ENCODE measurements around the gene BSN.

BSN gene

DNA sequence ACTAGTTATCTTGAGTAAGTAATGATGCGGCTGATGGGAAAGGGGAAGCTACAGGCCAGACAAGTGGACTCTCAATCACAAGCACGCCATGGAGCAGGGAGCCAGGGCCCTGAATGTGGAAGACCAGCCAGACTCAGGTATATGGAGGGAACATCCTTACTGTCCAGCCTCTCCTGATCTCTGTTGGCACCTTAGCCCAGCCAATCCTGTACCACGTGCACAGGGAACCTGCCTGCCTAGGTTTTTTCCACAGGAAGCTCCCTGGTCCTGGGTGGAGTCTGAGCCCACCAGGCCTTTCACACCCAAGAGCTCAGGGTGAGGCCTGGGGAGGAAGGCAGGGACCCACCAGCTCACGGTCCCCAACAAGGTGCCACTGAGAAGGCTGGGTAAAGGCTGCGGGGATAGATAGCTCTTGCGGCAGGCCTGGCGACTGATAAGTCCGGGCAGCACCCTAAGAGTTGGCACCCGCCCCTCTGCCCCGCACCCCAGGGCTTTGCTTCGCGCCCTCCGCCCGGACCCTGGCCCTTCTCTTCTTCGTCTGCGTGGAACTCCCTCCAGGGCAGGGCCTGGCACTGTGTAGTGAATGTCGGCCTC is 118.9 kb downstream of the BSN start:
- H3K4me3 ChIP-seq (replicated peaks; ENCODE audit: low read depth, low read length), result peak overlapping the region; percentile 83
- no peak for DNase-seq (ENCODE audit: extremely low read depth, low read depth)
- TF ChIP-seq, protein P1, sequence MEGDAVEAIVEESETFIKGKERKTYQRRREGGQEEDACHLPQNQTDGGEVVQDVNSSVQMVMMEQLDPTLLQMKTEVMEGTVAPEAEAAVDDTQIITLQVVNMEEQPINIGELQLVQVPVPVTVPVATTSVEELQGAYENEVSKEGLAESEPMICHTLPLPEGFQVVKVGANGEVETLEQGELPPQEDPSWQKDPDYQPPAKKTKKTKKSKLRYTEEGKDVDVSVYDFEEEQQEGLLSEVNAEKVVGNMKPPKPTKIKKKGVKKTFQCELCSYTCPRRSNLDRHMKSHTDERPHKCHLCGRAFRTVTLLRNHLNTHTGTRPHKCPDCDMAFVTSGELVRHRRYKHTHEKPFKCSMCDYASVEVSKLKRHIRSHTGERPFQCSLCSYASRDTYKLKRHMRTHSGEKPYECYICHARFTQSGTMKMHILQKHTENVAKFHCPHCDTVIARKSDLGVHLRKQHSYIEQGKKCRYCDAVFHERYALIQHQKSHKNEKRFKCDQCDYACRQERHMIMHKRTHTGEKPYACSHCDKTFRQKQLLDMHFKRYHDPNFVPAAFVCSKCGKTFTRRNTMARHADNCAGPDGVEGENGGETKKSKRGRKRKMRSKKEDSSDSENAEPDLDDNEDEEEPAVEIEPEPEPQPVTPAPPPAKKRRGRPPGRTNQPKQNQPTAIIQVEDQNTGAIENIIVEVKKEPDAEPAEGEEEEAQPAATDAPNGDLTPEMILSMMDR (IDR thresholded peaks at IDR 0.05; ENCODE audit: low read depth, low read length, missing control alignments), result no peak

DNA sequence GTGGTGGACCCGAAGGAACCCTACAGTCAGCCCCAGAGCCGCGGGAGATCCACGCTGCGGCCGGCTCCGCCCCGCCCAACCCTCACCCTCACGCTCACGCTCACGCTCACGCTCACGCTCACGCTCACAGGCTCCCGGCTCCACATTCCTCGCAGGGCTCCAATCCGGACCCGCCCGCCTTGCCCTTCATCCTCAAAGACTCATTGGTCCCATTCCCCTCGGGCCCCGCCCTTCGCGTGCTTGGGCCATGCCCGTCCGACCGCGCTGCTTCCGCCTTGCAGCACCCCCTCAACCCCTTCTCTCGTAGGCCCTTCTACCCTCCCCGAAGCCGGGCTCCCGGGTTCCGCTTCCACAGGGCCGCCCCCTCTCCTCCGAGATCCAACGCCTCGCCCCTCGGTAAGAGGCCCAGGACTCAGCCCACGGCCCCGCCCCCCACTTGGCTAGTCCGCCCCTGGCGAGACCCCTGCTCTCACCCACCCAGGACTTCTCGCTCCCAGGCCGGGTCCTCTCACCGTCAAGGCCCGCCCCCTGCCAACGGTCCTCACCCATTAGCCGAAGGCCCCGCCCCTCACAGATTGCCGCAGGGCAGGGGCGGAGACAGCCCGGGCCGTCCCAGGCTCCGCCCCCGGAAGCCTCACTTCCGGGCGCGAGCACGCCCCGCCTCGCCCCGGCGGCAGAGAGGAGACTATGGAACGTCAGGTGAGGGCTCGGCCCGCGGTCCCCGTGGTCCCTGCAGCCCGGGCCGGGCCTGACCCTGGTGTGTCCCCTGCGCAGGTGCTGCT is 119.6 kb downstream of the BSN start, which contains the start of gene APEH:
TSS of gene APEH (plus strand) at position 637 of the 782 bp plus-strand sequence. CDS start at position 688, 51 bp downstream.
- H3K4me3 ChIP-seq (replicated peaks; ENCODE audit: low read depth, low read length), result peak within 1 kb of the TSS; percentile 83
- peak; percentile 92 for DNase-seq (ENCODE audit: extremely low read depth, low read depth)
- TF ChIP-seq, protein P1 (IDR thresholded peaks at IDR 0.05; ENCODE audit: low read depth, low read length, missing control alignments), result no peak

DNA sequence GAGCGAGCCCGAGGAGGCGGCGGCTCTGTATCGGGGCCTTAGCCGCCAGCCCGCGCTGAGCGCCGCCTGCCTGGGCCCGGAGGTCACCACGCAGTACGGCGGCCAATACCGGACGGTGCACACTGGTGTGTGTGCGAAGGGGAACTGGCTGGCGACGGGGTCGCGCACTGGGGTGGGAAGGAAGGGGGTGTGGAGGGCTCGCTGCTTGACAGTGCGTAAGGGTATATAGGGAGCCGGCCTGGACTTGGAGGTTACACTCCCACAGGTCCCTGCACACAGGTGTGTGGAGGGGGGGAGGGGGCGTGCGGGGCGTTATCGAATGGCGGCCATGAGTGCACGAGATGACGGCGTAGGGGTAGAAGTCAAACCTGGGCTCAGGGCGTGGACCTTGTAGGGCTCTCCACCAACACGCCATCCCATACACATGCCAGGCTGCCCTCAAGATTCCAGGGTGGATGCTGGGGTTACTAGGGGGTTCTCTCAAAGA is 120.3 kb downstream of the BSN start:
- DNase-seq (ENCODE audit: extremely low read depth, low read depth), result no peak
- TF ChIP-seq, protein P1 (IDR thresholded peaks at IDR 0.05; ENCODE audit: low read depth, low read length, missing control alignments), result no peak
- H3K4me3 ChIP-seq (replicated peaks; ENCODE audit: low read depth, low read length), result peak overlapping the region; percentile 83

DNA sequence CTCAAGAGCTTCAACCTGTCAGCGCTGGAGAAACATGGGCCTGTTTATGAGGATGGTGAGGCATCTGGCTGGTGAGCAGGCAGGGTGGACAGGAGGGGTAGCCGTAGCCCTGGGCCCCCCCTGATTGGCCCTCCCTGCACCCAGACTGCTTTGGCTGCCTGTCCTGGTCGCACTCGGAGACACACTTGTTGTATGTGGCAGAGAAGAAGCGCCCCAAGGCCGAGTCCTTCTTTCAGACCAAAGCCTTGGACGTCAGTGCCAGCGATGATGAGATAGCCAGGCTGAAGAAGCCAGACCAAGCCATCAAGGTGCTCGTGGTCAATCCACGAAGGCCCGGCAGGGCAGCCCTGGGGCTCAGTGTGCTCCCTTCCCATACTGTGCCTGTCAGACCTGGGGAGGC is 121.6 kb downstream of the BSN start:
- TF ChIP-seq, protein P1 (IDR thresholded peaks at IDR 0.05; ENCODE audit: low read depth, low read length, missing control alignments), result no peak
- no peak overlapping the region; the same call in 1 of the 2 replicates for H3K4me3 ChIP-seq (replicated peaks; ENCODE audit: low read depth, low read length)
- no peak for DNase-seq (ENCODE audit: extremely low read depth, low read depth)

DNA sequence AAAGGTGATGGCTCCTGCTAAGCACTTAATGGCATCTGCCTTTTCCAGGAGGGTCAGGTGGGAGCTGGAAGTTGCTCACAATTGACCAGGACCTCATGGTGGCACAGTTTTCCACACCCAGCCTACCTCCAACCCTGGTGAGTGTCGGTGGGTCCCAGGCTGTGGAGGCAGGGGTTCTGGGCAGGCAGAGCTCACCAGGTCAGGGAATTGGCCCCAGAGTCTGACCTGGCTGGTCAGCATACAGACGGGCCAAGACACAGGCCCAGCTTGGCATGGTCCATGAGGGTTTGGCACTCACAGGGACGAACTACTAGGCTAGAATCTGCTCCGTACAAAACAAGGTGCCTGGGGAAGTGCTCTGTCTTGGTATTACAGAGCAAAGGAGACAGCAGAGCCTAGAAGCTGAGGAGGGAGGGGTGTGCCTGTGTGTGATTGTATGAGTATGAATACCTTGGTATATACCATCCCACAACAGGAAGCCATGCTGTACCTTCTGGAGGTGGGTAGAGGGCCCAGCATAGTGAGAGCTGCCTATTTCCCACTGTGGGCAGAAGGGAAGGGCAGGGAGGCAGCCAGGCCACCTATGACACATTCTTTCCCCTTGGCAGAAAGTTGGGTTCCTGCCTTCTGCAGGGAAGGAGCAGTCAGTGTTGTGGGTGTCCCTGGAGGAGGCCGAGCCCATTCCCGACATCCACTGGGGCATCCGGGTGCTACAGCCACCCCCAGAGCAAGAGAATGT is 126.4 kb downstream of the BSN start:
- DNase-seq (ENCODE audit: extremely low read depth, low read depth), result no peak
- H3K4me3 ChIP-seq (replicated peaks; ENCODE audit: low read depth, low read length), result no peak overlapping the region
- TF ChIP-seq, protein P1 (IDR thresholded peaks at IDR 0.05; ENCODE audit: low read depth, low read length, missing control alignments), result no peak

DNA sequence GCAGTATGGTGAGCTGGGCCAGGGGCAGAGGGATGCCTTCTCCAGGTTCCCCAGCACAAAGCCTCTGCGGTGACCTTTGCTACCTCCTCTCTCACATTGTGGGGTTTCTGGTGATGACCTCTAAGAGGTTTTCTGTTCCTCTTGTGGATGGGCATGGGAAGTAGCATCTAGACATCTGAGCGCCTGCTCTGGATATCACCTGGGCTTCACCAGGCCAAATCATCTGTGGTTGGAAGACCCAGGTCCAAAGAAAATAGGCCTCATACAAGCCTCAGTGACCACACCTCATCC is 126.9 kb downstream of the BSN start:
- TF ChIP-seq, protein P1 (IDR thresholded peaks at IDR 0.05; ENCODE audit: low read depth, low read length, missing control alignments), result no peak
- no peak for DNase-seq (ENCODE audit: extremely low read depth, low read depth)
- H3K4me3 ChIP-seq (replicated peaks; ENCODE audit: low read depth, low read length), result no peak overlapping the region
